ENCODE results near the gene MRFAP1L1. TPM values are rescaled to one million over a fixed set of nuclear protein-coding genes. Genes with fewer than 3 reads are reported as not detected.

The MRFAP1L1 gene
- polyA plus RNA-seq, 1 donor from 2014 or later: 438 TPM

- no peak overlapping the region for H2AFZ ChIP-seq (ENCODE audit: low read depth, low read length)
- H3K9me3 ChIP-seq (ENCODE audit: low read length): no peaks in the 10 kb centered on the region
- H3F3A ChIP-seq (ENCODE audit: insufficient read depth, low read length, poor library complexity, severe bottlenecking): no peaks in the 10 kb centered on the region
- no peaks in the 10 kb centered on the region for H3K9me2 ChIP-seq (ENCODE audit: insufficient read depth, low read length)
- H3K27ac ChIP-seq (ENCODE audit: low read length): no peak overlapping the region
- no peaks in the 10 kb centered on the region for H3K36me3 ChIP-seq (ENCODE audit: insufficient read depth, low read length)
- no peaks in the 10 kb centered on the region for H4K20me1 ChIP-seq (ENCODE audit: insufficient read depth)
- TF ChIP-seq POLR2AphosphoS5 (IDR thresholded peaks at IDR 0.05) (no peak), REST (IDR thresholded peaks at IDR 0.05; ENCODE audit: borderline replicate concordance) (no peak), SMC3 (conservative IDR thresholded peaks at IDR 0.05; ENCODE audit: poor library complexity) (no peak), RAD21 (conservative IDR thresholded peaks at IDR 0.05) (no peak), CTCF (IDR thresholded peaks at IDR 0.05; ENCODE audit: poor library complexity, severe bottlenecking) (no peak), MXI1 (conservative IDR thresholded peaks at IDR 0.05; ENCODE audit: poor library complexity, severe bottlenecking) (no peak)
- H3K27me3 ChIP-seq (ENCODE audit: insufficient read depth, low read depth, low read length): no peaks in the 10 kb centered on the region
- no peak overlapping the region for H3K4me3 ChIP-seq (ENCODE audit: low read length)
- no peak overlapping the region for H3K4me2 ChIP-seq (ENCODE audit: low read length)
- no peak overlapping the region for H3K9ac ChIP-seq (ENCODE audit: low read length)
- H3K79me2 ChIP-seq (replicated peaks; ENCODE audit: insufficient read depth, low read length): peaks cover 21% of the 10 kb centered on the region
Observed at GRCh38 chr4:6721121-6721520, 11.5 kb upstream of the MRFAP1L1 start.

GRCh38 chr4:6720202-6720699 is 10.6 kb upstream of the MRFAP1L1 start:
- Histone ChIP-seq H2AFZ (ENCODE audit: low read depth, low read length) (no peak overlapping the region), H3K27ac (ENCODE audit: low read length) (no peak overlapping the region), H3K79me2 (replicated peaks; ENCODE audit: insufficient read depth, low read length) (peaks cover 21% of the 10 kb centered on the region), H3K9me3 (ENCODE audit: low read length) (no peaks in the 10 kb centered on the region), H3K9ac (ENCODE audit: low read length) (no peak overlapping the region), H3K9me2 (ENCODE audit: insufficient read depth, low read length) (no peaks in the 10 kb centered on the region), H3F3A (ENCODE audit: insufficient read depth, low read length, poor library complexity, severe bottlenecking) (no peaks in the 10 kb centered on the region), H3K36me3 (ENCODE audit: insufficient read depth, low read length) (no peaks in the 10 kb centered on the region), H3K4me2 (ENCODE audit: low read length) (no peak overlapping the region), H3K4me3 (ENCODE audit: low read length) (no peak overlapping the region), H3K27me3 (ENCODE audit: insufficient read depth, low read depth, low read length) (no peaks in the 10 kb centered on the region), H4K20me1 (ENCODE audit: insufficient read depth) (no peaks in the 10 kb centered on the region)
- TF ChIP-seq CTCF (IDR thresholded peaks at IDR 0.05; ENCODE audit: poor library complexity, severe bottlenecking) (peak; percentile 96), MXI1 (conservative IDR thresholded peaks at IDR 0.05; ENCODE audit: poor library complexity, severe bottlenecking) (peak; percentile 21), SMC3 (conservative IDR thresholded peaks at IDR 0.05; ENCODE audit: poor library complexity) (peak; percentile 94), EZH2 (IDR thresholded peaks at IDR 0.05; ENCODE audit: borderline replicate concordance, insufficient read depth, low read length, poor library complexity, severe bottlenecking) (no peak), POLR2AphosphoS5 (IDR thresholded peaks at IDR 0.05) (no peak), REST (IDR thresholded peaks at IDR 0.05; ENCODE audit: borderline replicate concordance) (no peak), EP300 (conservative IDR thresholded peaks at IDR 0.05; ENCODE audit: poor library complexity, severe bottlenecking) (no peak), TAF1 (IDR thresholded peaks at IDR 0.05; ENCODE audit: low read depth) (no peak), RAD21 (conservative IDR thresholded peaks at IDR 0.05) (peak; percentile 98)
